ENCODE data around the gene TMEM273.

DNA sequence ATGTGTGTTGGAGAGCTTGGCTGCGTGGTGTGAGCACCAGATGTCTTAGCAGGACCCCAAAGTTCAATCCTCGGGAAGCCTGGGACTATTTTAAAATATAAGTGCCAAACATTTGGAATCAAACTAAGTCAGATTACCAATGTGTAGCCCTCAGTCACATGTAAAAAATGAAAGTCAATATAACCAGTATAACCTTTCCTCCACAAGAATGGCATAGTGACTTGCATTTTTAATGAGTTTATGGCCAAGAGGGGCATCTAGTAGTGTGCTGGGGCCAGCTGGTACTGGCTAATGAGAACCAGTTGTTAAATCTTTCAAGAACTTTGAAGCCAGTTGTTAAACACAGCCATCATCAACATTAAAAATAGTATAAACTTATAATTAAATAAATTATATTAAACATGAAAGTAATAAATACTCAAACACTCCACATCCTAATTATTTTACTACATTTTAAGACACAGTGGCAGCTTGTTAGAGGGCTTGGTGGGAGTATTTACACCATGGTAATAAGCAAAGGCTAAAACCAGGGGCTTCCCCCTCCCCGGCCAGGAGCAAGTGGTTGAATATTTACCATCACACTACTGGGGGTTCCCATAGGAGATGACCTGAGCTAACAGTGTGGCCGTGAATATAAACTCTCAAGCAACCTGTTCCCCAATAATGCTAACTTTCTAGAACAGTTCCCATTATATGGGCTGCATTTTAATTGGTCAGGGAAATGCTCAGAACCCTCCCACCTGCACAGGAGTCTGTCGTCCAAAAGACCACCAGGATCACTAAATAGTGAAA lies 46.5 kb downstream of the TMEM273 start:
- TF ChIP-seq, protein P1, sequence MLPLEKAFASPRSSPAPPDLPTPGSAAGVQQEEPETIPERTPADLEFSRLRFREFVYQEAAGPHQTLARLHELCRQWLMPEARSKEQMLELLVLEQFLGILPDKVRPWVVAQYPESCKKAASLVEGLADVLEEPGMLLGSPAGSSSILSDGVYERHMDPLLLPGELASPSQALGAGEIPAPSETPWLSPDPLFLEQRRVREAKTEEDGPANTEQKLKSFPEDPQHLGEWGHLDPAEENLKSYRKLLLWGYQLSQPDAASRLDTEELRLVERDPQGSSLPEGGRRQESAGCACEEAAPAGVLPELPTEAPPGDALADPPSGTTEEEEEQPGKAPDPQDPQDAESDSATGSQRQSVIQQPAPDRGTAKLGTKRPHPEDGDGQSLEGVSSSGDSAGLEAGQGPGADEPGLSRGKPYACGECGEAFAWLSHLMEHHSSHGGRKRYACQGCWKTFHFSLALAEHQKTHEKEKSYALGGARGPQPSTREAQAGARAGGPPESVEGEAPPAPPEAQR (CRISPR knock-in tag; IDR thresholded peaks at IDR 0.05) = no peak
- TF ChIP-seq, protein P2, sequence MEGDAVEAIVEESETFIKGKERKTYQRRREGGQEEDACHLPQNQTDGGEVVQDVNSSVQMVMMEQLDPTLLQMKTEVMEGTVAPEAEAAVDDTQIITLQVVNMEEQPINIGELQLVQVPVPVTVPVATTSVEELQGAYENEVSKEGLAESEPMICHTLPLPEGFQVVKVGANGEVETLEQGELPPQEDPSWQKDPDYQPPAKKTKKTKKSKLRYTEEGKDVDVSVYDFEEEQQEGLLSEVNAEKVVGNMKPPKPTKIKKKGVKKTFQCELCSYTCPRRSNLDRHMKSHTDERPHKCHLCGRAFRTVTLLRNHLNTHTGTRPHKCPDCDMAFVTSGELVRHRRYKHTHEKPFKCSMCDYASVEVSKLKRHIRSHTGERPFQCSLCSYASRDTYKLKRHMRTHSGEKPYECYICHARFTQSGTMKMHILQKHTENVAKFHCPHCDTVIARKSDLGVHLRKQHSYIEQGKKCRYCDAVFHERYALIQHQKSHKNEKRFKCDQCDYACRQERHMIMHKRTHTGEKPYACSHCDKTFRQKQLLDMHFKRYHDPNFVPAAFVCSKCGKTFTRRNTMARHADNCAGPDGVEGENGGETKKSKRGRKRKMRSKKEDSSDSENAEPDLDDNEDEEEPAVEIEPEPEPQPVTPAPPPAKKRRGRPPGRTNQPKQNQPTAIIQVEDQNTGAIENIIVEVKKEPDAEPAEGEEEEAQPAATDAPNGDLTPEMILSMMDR (IDR thresholded peaks at IDR 0.05) = no peak
- TF ChIP-seq RORB (CRISPR knock-in tag; IDR thresholded peaks at IDR 0.05) (no peak), ETV6 (CRISPR knock-in tag; IDR thresholded peaks at IDR 0.05) (no peak), JUN (CRISPR knock-in tag; IDR thresholded peaks at IDR 0.05) (no peak)
